Erythroblast (primary cell): Measurements from ENCODE around the gene ANKRD9.

Experiments
- GATA1 ChIP-seq: IDR thresholded peaks from 2 replicates; pipeline ENCODE4 v1.6.1; 2011; ENCODE audit warnings: low read depth, mild to moderate bottlenecking, control low read depth, low read length, moderate library complexity
- POLR2A ChIP-seq: IDR thresholded peaks from 2 replicates; pipeline ENCODE4 v1.6.1; 2011; ENCODE audit warnings: mild to moderate bottlenecking, low read length

GRCh38 chr14:102452302-102452701 lies 57.3 kb downstream of the ANKRD9 start:
- no peak for TF ChIP-seq POLR2A
- no peak for TF ChIP-seq GATA1
